GM19238 (cell line): ENCODE results near the gene DTWD1.
"Not testable (repeated sequence)": the region's sequence is repeated elsewhere in the genome, so short reads cannot be mapped to it uniquely, and the experiment has no call there.

Source experiments
- DNase-seq: peaks from one replicate; pipeline ENCODE4 v3.0.0; 2011; ENCODE audit warnings: low spot score; ENCODE audit not compliant: insufficient read length

DTWD1 gene, protein sequence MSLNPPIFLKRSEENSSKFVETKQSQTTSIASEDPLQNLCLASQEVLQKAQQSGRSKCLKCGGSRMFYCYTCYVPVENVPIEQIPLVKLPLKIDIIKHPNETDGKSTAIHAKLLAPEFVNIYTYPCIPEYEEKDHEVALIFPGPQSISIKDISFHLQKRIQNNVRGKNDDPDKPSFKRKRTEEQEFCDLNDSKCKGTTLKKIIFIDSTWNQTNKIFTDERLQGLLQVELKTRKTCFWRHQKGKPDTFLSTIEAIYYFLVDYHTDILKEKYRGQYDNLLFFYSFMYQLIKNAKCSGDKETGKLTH

DNA sequence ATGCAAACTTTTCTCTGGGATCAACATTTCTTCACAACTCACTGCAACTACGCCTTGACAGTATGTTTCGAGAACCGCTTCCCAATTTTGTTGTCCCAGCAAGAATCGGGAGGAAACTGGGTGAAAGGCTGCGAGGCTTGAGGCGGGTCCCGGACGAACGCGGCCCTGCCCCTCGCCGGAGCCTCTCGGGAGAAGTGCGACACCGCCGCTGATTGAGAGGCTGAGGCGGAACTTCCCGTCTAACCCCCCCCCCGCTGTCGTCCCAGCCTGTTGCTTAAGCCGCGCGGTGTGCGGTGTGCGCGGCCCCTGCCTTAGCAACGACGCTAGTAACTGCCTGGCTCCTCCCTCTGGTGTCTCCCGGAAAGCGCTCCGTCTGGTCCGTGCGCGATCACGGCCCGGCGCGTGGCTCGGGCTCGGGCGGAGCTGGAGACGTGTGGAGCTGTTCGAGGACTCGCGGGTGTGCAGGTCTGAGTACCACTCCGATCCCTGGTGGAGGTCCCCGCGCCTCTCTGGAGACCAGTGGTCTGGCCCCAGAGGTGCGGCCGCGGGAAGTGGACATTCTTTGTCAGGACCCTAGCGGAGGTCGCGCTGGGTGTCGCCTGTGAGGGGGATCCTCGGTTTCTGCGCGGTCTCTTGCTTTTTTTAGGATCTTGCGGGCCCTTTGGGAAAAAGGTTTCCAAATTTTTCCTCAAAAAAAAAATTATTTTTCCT lies at the start of gene DTWD1, which contains the start of gene FAM227B:
TSS of gene DTWD1 (plus strand) at position 391 of the 711 bp plus-strand sequence. CDS start 4,120 bp downstream, outside the sequence.
TSS of gene FAM227B (minus strand) at position 161 of the 711 bp plus-strand sequence. CDS start 5,647 bp downstream, outside the sequence.
- peak; percentile 77 for DNase-seq

DNA sequence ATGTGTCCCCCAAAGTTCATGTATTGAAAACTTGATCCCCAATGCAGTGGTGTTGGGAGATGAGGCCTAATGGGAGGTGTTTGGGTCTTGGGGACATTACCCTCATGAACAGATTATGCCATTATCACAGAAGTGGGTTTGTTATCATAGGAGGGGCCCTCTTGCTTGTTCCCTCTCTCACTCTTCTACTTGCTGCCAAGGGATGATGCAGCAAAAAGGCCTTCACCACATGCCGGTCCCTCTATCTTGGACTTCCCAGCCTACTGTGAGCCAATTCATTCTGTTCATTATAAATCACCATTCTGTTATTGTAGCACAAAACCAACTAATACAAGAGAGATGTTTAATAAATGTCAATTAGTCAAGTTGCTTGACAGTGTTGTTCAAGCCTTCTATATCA lies 47.4 kb upstream of the DTWD1 start:
- DNase-seq, result no peak

DNA sequence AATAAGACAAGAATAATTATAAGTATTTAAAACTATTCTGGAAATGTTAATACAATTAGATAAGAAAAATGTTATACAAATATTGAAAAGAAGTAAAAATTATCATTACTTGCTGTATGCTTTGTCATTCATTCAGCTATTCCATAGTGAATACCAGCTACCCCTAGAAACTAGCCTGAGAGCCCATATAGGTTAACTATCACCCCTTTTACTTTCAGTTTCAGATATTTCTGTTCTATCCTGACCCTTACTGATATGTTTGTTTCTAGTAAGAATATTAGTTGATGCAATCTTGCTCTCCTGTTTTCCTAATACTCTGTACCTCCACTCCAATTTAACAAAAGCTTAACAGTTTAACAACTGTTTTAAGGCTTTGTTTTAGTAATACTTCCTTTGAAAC lies 31.8 kb upstream of the DTWD1 start:
- peak; percentile 2 for DNase-seq

DNA sequence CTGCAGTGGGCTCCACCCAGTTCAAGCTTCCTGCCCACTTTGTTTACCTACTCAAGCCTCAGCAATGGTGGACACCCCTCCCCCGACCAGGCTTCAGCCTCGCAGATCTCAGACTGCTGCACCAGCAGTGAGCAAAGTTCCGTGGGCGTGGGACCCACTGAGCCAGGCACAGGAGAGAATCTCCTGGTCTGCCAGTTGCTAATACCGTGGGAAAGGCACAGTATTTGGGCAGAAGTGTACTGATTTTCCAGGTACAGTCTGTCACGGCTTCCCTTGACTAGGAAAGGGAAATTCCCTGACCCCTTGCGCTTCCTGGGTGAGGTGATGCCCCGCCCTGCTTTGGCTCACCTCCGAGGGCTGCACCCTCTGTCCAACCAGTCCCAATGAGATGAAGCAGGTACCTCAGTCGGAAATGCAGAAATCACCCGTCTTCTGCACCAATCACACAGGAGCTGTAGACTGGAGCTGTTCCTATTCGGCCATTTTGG lies 28.0 kb upstream of the DTWD1 start:
- not testable (repeated sequence) for DNase-seq

DNA sequence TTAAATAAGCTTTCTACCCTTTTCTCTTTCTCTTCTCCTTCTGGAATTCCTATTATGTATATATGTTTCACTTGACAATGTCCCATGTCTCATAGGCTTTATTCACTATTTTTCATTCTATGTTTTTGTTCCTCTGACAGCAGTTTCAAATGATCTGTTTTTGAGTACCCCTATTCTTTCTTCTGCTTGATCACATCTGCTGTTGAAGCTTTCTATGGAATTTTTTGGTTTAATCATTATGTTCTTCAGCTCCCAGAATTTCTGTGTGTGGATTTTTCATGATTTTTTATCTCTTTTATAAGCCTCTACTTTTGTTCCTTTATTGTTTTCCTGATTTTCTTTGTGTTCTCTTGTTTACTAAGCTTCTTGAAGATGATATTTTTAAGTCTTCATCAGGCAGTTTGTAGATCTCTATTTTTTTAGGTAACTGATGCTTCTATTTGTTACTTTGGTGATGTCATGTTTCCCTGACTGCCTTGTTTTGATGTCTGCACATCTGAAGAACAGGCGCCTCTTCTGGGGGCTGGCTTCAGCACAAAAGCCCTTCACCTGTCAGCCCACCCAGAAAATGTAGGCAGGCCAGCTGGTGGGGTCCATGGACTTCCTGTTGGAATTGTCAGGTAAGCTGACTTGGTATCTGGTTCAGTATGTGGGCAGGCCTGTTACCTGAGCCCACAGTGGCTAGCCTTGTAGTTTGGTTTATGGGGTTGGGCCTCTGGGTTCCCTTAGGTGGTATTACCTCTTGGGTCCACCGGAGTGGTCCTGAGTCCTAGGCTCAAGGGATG lies 16.0 kb upstream of the DTWD1 start:
- DNase-seq, result no peak

DNA sequence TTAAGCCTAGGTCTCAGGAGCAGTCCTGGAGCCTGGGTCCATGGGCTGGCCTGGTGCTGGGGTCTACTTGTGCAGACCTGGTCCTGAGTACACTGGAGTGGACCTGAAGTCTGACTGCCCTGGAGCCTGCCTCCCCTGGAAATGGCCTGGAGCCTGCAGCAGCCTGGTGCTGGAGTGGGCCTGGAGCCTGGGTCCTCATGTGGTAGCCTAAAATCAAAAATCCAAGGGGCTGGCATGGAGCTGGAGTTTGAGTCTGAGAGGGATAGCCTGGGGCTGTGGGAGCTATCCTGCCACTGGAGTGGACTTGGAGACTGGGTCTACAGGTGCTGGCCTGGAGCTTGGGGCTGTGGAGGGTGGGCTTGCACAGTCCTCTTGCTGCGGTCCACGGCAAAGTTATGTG lies 15.3 kb upstream of the DTWD1 start:
- no peak for DNase-seq

DNA sequence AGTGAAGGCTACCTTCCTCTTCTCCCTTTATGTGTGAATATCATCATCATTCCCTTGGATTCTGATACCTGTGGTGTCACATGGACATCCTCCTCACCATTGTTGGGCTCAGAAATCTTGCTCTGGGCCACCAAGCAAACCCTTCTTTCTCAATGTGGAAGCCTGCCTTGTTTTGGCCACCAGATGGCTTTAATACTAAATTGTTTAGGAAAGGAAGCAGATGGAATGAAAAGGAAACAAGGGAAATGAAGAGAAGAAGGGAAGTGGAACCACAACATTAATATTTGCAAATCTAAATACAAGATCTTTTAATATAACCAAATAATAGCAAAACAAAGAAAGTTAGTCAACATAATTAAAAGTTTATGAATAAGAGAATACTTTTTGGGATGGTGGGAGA lies 14.3 kb upstream of the DTWD1 start:
- no peak for DNase-seq

DNA sequence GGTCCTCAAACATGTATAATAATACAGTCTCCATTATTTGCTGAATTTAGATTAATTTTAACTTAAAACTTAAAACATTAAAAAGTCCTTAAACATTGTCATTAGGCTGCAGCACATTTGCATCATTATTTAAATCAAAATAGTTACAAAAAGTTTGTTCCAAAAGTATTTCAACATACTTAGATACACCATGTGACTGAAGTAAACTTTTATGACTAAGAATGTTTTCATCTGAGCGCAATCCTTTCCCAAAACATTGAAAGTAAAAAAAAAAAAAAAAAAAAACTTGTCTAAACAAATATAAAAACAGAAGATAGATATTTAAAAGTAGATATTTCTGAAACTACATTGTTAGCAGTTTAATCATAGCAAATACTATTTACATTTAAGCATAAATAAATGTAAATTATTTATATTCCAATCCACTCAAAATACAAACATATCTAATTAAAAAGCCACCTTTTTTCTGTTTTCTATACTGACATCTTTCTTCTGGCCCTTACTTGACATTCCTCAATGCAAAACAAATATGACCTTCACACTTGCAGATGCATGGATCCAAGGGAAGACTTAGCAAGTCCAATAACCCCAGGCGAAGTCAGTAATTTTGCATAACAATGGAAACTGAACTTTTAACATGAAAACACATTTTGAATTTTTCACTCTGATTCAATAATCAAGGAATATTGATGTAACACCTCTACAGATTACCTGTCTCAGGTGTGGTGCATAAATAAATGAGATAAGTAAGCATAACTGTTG lies 10.5 kb upstream of the DTWD1 start:
- DNase-seq, result no peak

DNA sequence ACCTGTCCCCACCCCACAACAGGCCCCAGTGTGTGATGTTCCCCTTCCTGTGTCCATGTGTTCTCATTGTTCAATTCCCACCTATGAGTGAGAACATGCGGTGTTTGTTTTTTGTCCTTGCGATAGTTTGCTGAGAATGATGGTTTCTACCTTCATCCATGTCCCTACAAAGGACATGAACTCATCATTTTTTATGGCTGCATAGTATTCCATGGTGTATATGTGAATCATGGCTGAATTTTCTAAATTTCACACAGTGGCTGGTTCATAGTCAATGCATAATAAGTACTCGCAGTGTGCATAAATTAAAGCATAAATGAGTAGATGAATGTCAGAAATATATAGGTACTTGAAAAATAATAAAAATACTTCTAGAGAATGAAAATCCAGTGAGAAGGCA lies 8.6 kb upstream of the DTWD1 start:
- not testable (repeated sequence) for DNase-seq

DNA sequence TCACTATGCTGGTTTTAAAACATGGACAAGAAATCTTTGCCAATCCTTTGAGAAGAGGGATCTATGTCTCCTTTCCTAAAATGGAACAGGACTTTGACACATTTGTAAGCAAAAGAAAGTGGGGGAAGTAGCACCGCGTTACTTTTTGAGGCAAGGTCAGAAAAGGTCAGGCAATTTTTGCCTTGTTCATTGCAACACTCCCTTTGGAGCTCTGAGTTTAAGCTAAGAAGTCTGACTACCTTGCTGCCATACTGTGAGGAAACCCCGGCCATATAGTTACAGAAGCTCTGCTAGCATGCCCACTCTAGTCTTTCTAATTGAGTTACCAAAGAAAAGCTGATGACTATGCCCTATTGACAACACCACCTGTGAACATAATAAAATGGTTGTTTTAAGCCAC lies 1.6 kb upstream of the DTWD1 start:
- no peak for DNase-seq

DNA sequence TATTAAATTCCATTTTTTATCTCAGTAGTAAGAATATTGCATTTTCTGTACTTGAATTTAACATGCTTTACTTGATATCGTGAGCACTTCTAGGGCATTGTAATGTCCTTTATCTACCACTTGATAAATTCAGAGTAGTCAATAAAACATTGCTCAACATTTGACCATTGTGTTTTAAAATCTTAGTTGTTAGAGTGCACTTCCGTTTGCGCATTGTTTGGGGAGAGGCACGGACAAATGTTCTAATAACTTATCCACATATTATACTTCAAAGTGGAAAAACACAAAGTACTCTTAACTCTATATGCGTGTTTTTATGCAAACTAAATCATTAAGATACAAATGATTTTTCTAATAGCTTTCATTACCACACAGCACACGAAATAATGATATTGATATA lies 649 bp upstream of the DTWD1 start:
- DNase-seq, result no peak

DNA sequence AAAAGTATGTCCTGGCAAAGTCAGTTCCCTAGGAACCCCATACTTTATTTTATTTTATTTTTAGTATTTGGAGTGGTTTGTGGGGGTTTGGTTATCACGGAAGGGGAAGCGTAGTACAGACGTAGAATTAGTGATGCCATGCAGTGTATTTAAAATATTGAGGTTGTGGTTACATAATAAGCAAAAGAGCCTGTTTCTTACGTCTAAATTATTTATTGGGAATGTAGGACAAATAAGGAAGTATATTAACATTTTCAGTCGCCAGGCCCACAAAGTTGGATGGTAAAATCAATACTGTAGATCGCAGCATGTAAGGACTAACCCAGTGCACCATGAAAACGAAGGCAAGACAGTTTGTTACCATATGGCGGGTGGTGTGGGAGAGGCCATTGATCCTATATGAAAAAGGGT lies 558 bp downstream of the DTWD1 start:
- DNase-seq, result no peak

DNA sequence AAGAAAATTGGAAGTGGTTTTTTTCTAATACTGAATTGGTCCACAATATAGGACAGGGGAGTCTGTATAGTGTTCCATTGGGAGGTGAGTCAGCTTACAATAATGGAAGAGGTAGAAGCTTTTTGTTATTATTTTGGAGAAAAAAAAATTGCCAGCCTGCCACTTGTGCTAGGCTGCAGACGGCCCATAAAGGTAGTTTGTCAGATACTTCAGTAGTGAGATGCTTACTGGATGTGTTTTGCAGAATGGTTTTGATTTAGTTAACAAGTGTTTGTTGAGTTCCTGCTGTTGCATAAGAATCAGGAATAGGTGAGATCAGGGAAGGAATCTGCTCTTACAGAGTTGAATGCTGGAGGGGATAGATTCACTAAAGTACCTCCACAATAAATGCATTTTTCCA lies 1.0 kb downstream of the DTWD1 start:
- DNase-seq, result no peak

DNA sequence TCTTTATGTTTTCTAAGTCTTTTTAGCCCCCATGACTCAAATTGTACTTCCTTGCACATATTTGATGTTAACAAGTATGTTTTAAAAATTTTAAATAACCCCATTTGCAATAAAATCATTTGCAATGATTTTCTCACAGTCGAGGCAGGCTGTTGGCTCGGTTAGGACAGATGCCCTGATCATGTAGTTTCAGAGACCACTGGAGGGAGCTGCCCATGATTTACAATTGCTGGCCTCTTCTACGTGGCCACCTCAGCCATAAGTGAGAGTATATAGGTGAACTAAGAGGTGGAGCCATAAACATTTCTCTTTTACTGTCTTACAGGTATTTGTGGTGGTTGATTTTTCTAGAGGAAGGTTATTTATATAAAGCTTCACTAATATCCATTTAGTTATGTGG lies 1.7 kb downstream of the DTWD1 start:
- no peak for DNase-seq

DNA sequence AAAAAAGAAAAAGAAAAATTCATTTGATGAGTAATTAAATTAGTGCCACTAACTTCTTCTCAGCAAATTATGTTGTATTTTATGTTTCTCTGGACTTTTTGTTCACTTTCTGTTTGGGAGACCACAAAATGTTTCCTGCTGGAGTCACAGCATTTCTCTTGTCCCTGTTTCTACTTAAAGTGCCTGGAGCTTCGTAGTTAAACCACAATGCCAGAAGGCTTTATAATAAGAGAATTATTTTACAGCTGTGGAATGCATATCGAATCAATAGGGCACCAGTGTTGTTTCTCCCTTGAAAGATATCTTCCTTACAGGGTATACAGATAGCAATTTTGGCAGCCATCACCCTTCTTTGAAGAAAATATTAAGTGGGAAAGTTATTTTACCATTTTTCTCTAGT lies 3.2 kb downstream of the DTWD1 start:
- DNase-seq, result no peak

DNA sequence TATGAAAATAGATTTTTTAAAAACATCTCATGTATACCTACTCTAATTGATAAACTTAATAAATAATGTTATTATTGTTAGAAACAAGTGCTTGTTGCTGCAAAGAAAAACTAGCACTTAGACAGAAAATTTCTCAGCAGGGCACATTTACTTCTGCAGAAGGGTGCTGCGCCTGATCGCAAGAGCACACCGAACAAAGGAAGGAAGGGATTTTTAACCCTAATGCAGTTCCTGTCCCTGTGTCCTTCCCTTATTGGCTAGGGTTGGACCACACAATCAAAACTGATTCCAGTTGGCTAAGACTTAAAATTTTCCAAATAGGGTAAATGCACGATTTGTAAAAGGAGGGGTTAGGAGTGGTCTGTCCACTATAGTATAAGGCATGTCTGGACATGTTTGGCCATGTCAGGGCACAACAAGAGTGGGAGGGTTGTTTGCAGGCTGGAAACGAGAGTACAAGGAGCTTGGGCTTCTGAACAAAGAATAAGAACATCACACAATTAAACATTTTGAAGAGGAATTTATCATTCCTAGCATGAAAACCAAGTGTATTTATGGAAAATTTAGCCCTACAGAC lies 4.7 kb downstream of the DTWD1 start:
- DNase-seq, result no peak

DNA sequence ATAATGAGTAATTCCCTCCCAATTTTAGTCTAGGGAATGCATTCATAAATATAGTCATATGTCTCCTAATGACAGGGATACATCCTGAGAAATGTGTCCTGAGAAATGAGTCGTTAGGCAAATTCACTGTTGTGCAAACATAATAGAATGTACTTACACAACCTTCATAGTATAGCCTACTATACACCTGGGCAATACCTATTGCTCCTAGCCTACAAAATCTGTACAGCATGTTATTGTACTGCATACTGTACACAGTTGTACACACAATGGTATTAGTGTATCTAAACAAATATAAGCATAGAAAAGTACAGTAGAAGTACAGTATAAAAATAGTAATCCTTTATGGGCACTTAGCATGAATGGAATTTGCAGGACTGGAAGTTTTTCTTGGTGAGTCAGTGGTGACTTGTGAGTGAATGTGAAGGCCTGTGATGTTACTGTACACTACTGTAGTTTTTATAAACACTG lies 6.6 kb downstream of the DTWD1 start:
- DNase-seq, result no peak

DNA sequence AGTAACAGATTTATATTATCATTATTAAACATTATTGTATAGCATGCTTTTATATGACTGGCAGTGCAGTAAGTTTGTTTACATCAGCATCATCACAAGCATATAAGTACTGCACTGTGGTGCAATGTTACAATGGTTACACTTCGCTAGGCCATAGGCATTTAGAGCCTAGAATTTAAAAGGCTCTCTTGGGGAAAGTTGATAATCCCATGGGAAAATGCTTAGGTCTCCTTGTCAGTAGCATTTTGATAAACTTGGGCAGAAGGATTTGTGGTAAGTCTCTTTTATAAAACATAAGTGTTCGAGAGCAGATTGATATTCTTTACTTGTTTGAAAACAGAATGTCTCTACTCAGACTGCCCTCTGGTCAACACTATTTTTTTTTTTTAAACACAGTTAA lies 7.5 kb downstream of the DTWD1 start:
- no peak for DNase-seq

DNA sequence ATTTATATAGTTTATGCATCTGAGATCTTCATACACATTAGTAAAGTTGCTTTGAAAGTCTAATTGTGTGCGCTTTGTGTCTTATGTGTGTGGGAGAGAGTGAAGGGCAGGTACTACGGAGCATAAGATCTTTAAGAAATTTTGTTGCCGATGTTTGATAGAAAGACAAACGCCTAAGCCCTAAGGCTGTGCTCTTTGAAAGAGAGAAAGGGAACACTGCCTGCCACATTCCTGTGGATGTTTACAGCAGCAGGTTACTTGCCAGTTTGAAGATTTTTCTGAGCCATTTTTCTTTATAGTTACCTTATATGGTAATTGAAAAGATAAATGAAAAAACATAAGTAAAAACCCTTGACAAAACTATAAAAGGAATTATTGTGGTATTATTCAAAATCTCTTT lies 17.0 kb downstream of the DTWD1 start:
- DNase-seq, result no peak

DNA sequence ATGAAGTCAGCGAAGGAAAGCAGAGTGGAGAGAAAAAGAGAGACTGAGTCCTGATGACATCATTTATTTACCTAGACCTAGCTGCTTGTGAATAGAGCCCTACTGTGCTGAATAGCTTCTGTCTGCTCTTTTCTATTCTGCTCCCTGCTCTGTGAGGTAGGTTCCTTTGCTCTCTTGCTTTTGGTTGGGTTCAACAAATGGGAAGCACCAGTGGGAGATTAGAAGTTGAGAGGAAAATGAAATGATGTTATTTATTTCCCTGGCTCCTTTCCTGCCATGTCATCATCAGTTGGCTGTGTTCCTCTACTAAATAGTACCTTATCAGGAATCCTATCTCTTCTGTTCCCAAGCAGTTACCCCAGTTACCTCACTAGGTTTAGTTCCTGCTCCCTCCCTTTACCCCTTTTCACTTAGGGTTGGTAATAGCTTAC lies 23.5 kb downstream of the DTWD1 start:
- no peak for DNase-seq

DNA sequence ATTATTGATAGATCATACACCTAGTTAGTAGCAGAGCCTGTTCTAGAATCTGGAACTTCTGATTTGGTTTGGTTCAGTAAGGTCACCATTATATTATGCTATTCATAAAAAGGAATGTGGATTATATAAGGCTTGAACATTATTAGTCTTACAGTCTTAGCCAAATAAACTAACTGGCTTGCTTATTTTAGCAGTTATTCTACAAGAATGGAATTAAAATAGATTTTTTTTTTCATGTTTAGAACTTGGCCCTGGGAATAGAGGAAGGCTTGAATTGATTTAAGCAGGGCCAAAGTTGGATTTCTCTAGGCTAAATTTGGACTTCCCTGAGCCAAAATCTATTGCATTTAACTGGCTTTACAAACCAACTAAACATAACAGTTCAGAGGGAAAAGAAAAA lies 24.4 kb downstream of the DTWD1 start:
- no peak for DNase-seq
